Astrocyte (in vitro differentiated cells and primary cell): ENCODE measurements around the gene TLR2.

ENCODE experiments used
- EZH2 ChIP-seq: IDR thresholded peaks from 2 replicates; pipeline ENCODE4 v1.6.1; 2012; ENCODE audit warnings: mild to moderate bottlenecking, low read length, inconsistent platforms; ENCODE audit not compliant: insufficient read depth
- TF ChIP-seq, protein P1 (sequence below): IDR thresholded peaks from 2 replicates; pipeline ENCODE4 v1.5.1; 2011; ENCODE audit warnings: low read depth, mild to moderate bottlenecking, inconsistent platforms, low read length, moderate library complexity; ENCODE audit not compliant: insufficient read depth

DNA sequence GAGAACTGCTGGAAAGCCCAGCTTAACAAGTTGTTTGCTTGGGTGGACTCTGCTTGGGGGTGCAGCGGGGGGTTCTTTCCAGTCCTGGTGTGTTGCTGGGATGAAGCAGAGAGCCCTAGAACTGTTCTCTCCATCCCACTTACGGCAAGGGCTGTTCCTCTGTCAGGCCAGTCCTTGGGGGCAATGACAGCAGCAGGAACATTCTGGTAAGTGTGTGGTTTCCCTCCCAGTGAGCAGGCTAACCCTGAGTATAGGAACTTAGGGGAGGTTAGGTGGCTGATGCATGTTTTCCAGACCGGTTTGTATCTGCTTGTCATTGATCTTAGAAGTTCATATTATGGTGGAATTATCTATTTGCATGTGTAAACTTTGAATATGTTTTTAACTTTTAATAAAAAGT lies 46.9 kb upstream of the TLR2 start:
- TF ChIP-seq, protein P1, sequence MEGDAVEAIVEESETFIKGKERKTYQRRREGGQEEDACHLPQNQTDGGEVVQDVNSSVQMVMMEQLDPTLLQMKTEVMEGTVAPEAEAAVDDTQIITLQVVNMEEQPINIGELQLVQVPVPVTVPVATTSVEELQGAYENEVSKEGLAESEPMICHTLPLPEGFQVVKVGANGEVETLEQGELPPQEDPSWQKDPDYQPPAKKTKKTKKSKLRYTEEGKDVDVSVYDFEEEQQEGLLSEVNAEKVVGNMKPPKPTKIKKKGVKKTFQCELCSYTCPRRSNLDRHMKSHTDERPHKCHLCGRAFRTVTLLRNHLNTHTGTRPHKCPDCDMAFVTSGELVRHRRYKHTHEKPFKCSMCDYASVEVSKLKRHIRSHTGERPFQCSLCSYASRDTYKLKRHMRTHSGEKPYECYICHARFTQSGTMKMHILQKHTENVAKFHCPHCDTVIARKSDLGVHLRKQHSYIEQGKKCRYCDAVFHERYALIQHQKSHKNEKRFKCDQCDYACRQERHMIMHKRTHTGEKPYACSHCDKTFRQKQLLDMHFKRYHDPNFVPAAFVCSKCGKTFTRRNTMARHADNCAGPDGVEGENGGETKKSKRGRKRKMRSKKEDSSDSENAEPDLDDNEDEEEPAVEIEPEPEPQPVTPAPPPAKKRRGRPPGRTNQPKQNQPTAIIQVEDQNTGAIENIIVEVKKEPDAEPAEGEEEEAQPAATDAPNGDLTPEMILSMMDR: no peak
- no peak for TF ChIP-seq EZH2
